ENCODE data around the gene HDGFL3. TPM values are rescaled to one million over a fixed set of nuclear protein-coding genes. Genes with fewer than 3 reads are reported as not detected.
A peak's percentile ranks its signal among the peaks of the same experiment; 100 is the strongest.

The HDGFL3 gene
- total RNA-seq (2014; rRNA removed; shearing (Covaris generic)): 67.1 and 68.6 TPM in 2 replicates
- 131 and 135 TPM in 2 replicates for polyA plus RNA-seq (2016; fragmentation: Nextera tagmentation; extraction: Ambion mirVana)
- long read RNA-seq, full-length matches to known transcripts: 9 of 33 reads
- long read RNA-seq, partial matches to known transcripts: 13 of 33 reads
- long read RNA-seq, other reads (novel, unspliced or antisense): 11 of 33 reads

- ATAC-seq: peak; percentile 67
- H3K27ac ChIP-seq (ENCODE audit: low read depth): peak within 1 kb of the TSS; percentile 88
- TF ChIP-seq STAT1 (IDR thresholded peaks at IDR 0.05; ENCODE audit: unreplicated experiment): no peak
- no peak for TF ChIP-seq EZH2 (IDR thresholded peaks at IDR 0.05; ENCODE audit: low read depth, unreplicated experiment)
- TF ChIP-seq NANOG (IDR thresholded peaks at IDR 0.05; ENCODE audit: borderline replicate concordance): no peak
- TF ChIP-seq JUNB (IDR thresholded peaks at IDR 0.05; ENCODE audit: unreplicated experiment): no peak
- TF ChIP-seq CREB1 (CRISPR knock-in tag; IDR thresholded peaks at IDR 0.05; ENCODE audit: low read depth): 0 out of 2 replicates have a peak, but pooled peaks have one; percentile 10
- TF ChIP-seq ETS1 (IDR thresholded peaks at IDR 0.05): no peak
- TF ChIP-seq CTCF (conservative IDR thresholded peaks at IDR 0.05; ENCODE audit: low read depth in 2 of 2): peak; percentile 12 to 52; a peak in 2 of 4 replicates
- peak; percentile 60 for TF ChIP-seq POLR2AphosphoS5 (IDR thresholded peaks at IDR 0.05; ENCODE audit: low read depth)
- no peak for TF ChIP-seq EZH2phosphoT487 (IDR thresholded peaks at IDR 0.05; ENCODE audit: unreplicated experiment)
- TF ChIP-seq REST (IDR thresholded peaks at IDR 0.05; ENCODE audit: unreplicated experiment): no peak
- TF ChIP-seq ZNF331 (CRISPR knock-in tag; IDR thresholded peaks at IDR 0.05; ENCODE audit: low read depth): no peak
- no peak for TF ChIP-seq ZNF114 (CRISPR knock-in tag; IDR thresholded peaks at IDR 0.05)
- TF ChIP-seq, protein P1, sequence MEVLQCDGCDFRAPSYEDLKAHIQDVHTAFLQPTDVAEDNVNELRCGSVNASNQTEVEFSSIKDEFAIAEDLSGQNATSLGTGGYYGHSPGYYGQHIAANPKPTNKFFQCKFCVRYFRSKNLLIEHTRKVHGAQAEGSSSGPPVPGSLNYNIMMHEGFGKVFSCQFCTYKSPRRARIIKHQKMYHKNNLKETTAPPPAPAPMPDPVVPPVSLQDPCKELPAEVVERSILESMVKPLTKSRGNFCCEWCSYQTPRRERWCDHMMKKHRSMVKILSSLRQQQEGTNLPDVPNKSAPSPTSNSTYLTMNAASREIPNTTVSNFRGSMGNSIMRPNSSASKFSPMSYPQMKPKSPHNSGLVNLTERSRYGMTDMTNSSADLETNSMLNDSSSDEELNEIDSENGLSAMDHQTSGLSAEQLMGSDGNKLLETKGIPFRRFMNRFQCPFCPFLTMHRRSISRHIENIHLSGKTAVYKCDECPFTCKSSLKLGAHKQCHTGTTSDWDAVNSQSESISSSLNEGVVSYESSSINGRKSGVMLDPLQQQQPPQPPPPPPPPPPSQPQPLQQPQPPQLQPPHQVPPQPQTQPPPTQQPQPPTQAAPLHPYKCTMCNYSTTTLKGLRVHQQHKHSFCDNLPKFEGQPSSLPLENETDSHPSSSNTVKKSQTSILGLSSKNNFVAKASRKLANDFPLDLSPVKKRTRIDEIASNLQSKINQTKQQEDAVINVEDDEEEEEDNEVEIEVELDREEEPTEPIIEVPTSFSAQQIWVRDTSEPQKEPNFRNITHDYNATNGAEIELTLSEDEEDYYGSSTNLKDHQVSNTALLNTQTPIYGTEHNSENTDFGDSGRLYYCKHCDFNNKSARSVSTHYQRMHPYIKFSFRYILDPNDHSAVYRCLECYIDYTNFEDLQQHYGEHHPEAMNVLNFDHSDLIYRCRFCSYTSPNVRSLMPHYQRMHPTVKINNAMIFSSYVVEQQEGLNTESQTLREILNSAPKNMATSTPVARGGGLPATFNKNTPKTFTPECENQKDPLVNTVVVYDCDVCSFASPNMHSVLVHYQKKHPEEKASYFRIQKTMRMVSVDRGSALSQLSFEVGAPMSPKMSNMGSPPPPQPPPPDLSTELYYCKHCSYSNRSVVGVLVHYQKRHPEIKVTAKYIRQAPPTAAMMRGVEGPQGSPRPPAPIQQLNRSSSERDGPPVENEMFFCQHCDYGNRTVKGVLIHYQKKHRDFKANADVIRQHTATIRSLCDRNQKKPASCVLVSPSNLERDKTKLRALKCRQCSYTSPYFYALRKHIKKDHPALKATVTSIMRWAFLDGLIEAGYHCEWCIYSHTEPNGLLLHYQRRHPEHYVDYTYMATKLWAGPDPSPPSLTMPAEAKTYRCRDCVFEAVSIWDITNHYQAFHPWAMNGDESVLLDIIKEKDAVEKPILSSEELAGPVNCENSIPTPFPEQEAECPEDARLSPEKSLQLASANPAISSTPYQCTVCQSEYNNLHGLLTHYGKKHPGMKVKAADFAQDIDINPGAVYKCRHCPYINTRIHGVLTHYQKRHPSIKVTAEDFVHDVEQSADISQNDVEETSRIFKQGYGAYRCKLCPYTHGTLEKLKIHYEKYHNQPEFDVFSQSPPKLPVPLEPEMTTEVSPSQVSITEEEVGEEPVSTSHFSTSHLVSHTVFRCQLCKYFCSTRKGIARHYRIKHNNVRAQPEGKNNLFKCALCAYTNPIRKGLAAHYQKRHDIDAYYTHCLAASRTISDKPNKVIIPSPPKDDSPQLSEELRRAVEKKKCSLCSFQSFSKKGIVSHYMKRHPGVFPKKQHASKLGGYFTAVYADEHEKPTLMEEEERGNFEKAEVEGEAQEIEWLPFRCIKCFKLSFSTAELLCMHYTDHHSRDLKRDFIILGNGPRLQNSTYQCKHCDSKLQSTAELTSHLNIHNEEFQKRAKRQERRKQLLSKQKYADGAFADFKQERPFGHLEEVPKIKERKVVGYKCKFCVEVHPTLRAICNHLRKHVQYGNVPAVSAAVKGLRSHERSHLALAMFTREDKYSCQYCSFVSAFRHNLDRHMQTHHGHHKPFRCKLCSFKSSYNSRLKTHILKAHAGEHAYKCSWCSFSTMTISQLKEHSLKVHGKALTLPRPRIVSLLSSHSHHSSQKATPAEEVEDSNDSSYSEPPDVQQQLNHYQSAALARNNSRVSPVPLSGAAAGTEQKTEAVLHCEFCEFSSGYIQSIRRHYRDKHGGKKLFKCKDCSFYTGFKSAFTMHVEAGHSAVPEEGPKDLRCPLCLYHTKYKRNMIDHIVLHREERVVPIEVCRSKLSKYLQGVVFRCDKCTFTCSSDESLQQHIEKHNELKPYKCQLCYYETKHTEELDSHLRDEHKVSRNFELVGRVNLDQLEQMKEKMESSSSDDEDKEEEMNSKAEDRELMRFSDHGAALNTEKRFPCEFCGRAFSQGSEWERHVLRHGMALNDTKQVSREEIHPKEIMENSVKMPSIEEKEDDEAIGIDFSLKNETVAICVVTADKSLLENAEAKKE (CRISPR knock-in tag; IDR thresholded peaks at IDR 0.05): no peak
- Mint-ChIP-seq H3K27ac (peak within 1 kb of the TSS; percentile 97), H3K9me3 (peaks cover 2% of the 10 kb centered on the region; the same call in 1 of the 3 replicates), H3K36me3 (ENCODE audit: low read depth) (peaks cover 6% of the 10 kb centered on the region; the same call in 2 of the 3 replicates), H3K4me1 (peaks cover 31% of the 10 kb centered on the region), H3K4me3 (peak within 1 kb of the TSS; percentile 96), H3K27me3 (ENCODE audit: insufficient read depth, low read depth, poor library complexity) (peaks cover 2% of the 10 kb centered on the region)
- DNase-seq (ENCODE audit: low spot score): peak; percentile 75
- H4K20me1 ChIP-seq (replicated peaks; ENCODE audit: insufficient read depth): no peaks in the 10 kb centered on the region; the same call in 1 of the 2 replicates
- peaks cover 40% of the 10 kb centered on the region for H3K79me2 ChIP-seq (replicated peaks; ENCODE audit: insufficient read depth)
- peak within 1 kb of the TSS; percentile 80 for H3K4me3 ChIP-seq
- H3F3A ChIP-seq (replicated peaks; ENCODE audit: low read depth): peaks cover 4% of the 10 kb centered on the region; the same call in 1 of the 2 replicates
- no peaks in the 10 kb centered on the region for H3K27me3 ChIP-seq (ENCODE audit: insufficient read depth)
- H3K36me3 ChIP-seq (ENCODE audit: insufficient read depth): no peaks in the 10 kb centered on the region
- peak within 1 kb of the TSS; percentile 84 for H3K4me2 ChIP-seq
- no peaks in the 10 kb centered on the region for H3K9me2 ChIP-seq (ENCODE audit: insufficient read depth)
- H3K4me1 ChIP-seq (ENCODE audit: insufficient read depth): peaks cover 40% of the 10 kb centered on the region
- H2AFZ ChIP-seq: 0 out of 2 replicates have a peak within 1 kb of the TSS, but pooled peaks have one; percentile 35
Measured at GRCh38 chr15:83207660-83208366, at the start of gene HDGFL3. TSS of gene HDGFL3 (minus strand) at chr15:83207823. CDS start at chr15:83207414, 409 bp downstream.
